ENCODE data around the gene IL16.

DNA sequence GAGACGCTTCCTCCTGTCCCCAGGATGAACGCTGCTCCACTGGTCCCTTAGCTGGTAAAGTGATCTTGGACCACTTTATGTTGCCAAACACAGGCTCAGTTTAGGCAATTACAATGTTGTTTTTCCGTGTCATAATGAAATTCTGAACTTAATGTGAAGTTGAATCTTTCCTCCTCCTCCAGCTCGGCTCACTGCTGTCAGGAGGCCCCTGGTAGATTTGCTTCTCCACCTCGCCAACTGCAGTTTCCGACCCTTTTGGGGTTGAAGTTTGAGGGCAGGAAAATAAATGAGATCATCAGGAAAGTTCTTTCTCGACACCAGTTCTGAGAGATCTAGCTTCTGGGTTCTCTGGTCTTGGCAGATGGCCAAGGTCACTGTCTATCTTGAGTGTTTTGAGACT, 34.8 kb upstream of the IL16 start:
- TF ChIP-seq POLR2AphosphoS5 (IDR thresholded peaks at IDR 0.05; ENCODE audit: borderline replicate concordance, low read depth, low read length) (no peak), EZH2 (IDR thresholded peaks at IDR 0.05) (no peak)

Measured in SK-N-MC (cell line).